HepG2 (cell line): Measurements from ENCODE around the gene NAP1L1. TPM values are rescaled to one million over a fixed set of nuclear protein-coding genes. Genes with fewer than 3 reads are reported as not detected.
A peak's percentile ranks its signal among the peaks of the same experiment; 100 is the strongest.

Experiments used
- ATAC-seq: fragments of 200-7000 bp; cut with Tn5 transposase; 3 replicates; pipeline ENCODE4 v1.9.1; 2020; ENCODE audit warnings: mild to moderate bottlenecking, moderate library complexity
- BruUV-seq: library from RNA; stranded (reverse); fragments of 400-500 nt; replicated peaks from 2 replicates; lab custom pipeline; 2021; lab: Mats Ljungman, UMichigan
- CTCF ChIA-PET: fragments of 300-600 bp; formaldehyde crosslinking; extraction: SDS; loops from one replicate; lab custom pipeline; 2021; ENCODE audit warnings: low total read pairs, inconsistent platforms, low intra/inter-chr PET ratio; lab: Yijun Ruan, JAX
- POLR2A ChIA-PET: fragments of 350-600 bp; sonication (Branson Sonifier 250); formaldehyde crosslinking; loops from one replicate; lab custom pipeline; 2020; ENCODE audit warnings: antibody characterized with exemption, inconsistent platforms; lab: Yijun Ruan, JAX
- DNase-seq: peaks from one replicate; pipeline ENCODE4 v3.0.0-alpha.2; 2015; ENCODE audit warnings: low spot score
- FAIRE-seq: peaks from 3 replicates; lab custom pipeline; 2011; peaks lifted over from hg19 to GRCh38; lab: Jason Lieb, UNC
- H2AFZ ChIP-seq: one replicate; pipeline ENCODE4 v1.6.1; 2011; ENCODE audit warnings: low read length, inconsistent platforms
- H3K27ac ChIP-seq: fragments of 300-600 bp; 3 replicates; pipeline ENCODE4 v1.8.0; 2011; ENCODE audit warnings: mixed run types, mild to moderate bottlenecking, mixed read lengths, low read length, inconsistent platforms; ENCODE audit not compliant: insufficient read depth; ENCODE audit errors: extremely low read length
- H3K27me3 ChIP-seq, 2 experiments: fragments of 200-600 bp in 1 of 2; 2 replicates in 1 of 2; 3 replicates in 1 of 2; pipeline versions ENCODE4 v1.6.0 to v1.8.0; 2011; ENCODE audit warnings: low read length in 2 of 2, mild to moderate bottlenecking in 2 of 2, moderate library complexity in 2 of 2, inconsistent platforms in 1 of 2; ENCODE audit not compliant: insufficient read depth in 2 of 2, control insufficient read depth in 1 of 2
- H3K36me3 ChIP-seq, 2 experiments: fragments of 200-600 bp in 1 of 2; replicated peaks in 1 of 2; 2 replicates in 1 of 2; 3 replicates in 1 of 2; pipeline versions ENCODE4 v1.5.1 to v1.8.0; 2011; ENCODE audit warnings: low read length in 2 of 2, inconsistent platforms in 1 of 2; ENCODE audit not compliant: insufficient read depth in 2 of 2, control insufficient read depth in 1 of 2
- H3K4me1 ChIP-seq: 2 replicates; pipeline ENCODE4 v1.5.1; 2012; ENCODE audit warnings: low read length, inconsistent platforms; ENCODE audit not compliant: insufficient read depth
- H3K4me2 ChIP-seq: 2 replicates; pipeline ENCODE4 v1.6.0; 2011; ENCODE audit warnings: low read depth, low read length, inconsistent platforms
- H3K4me3 ChIP-seq, 3 experiments: fragments of 200-600 bp in 1 of 3; sonication (generic), shearing (Covaris generic) in 1 of 3; replicated peaks in 1 of 3; 2 replicates each; pipeline ENCODE4 v1.5.1; 2011 to 2016; ENCODE audit warnings: low read length in 3 of 3, inconsistent platforms in 2 of 3, low read depth in 2 of 3, mild to moderate bottlenecking in 2 of 3, control low read depth in 1 of 3, mixed read lengths in 1 of 3; ENCODE audit not compliant: insufficient read depth in 1 of 3
- H3K79me2 ChIP-seq: one replicate; pipeline ENCODE4 v1.6.1; 2011; ENCODE audit warnings: low read length, inconsistent platforms; ENCODE audit not compliant: insufficient read depth
- H3K9ac ChIP-seq: 2 replicates; pipeline ENCODE4 v1.6.0; 2011; ENCODE audit warnings: mild to moderate bottlenecking, low read depth, low read length, inconsistent platforms; ENCODE audit not compliant: insufficient read depth
- H3K9me3 ChIP-seq: 2 replicates; pipeline ENCODE4 v1.5.1; 2012; ENCODE audit warnings: mild to moderate bottlenecking, low read length
- H4K20me1 ChIP-seq: 2 replicates; pipeline ENCODE4 v1.6.0; 2011; ENCODE audit warnings: inconsistent platforms, mild to moderate bottlenecking, low read length, moderate library complexity; ENCODE audit not compliant: insufficient read depth
- CCAR2 ChIP-seq: fragments of 200-400 bp; formaldehyde crosslinking; optimal IDR thresholded peaks from 2 replicates; pipeline ENCODE3; 2018; ENCODE audit warnings: low read depth, mild to moderate bottlenecking, low read length, moderate library complexity
- FOSL2 ChIP-seq: sonication (generic); formaldehyde crosslinking; IDR thresholded peaks from 2 replicates; pipeline ENCODE4 v1.4.0; 2020; ENCODE audit warnings: missing genetic modification reagents
- FOXA3 ChIP-seq: IDR thresholded peaks from 2 replicates; pipeline ENCODE4 v1.6.1; 2016; ENCODE audit warnings: missing genetic modification reagents, missing compliant biosample characterization
- HMG20A ChIP-seq: IDR thresholded peaks from 2 replicates; pipeline ENCODE4 v1.6.1; 2016; ENCODE audit warnings: borderline replicate concordance
- HOXA5 ChIP-seq: sonication (generic); formaldehyde crosslinking; IDR thresholded peaks from 2 replicates; pipeline ENCODE4 v1.4.0; 2020; ENCODE audit warnings: missing genetic modification reagents
- MATR3 ChIP-seq: sonication (generic); formaldehyde crosslinking; IDR thresholded peaks from 2 replicates; pipeline ENCODE4 v1.4.0; 2020; ENCODE audit warnings: missing genetic modification reagents
- MBD4 ChIP-seq: IDR thresholded peaks from 2 replicates; pipeline ENCODE4 v1.6.1; 2012; ENCODE audit warnings: low read length, inconsistent platforms, borderline replicate concordance
- MIER3 ChIP-seq: IDR thresholded peaks from 2 replicates; pipeline ENCODE4 v1.6.1; 2016; ENCODE audit warnings: missing compliant biosample characterization, borderline replicate concordance
- NR2F2 ChIP-seq: IDR thresholded peaks from 2 replicates; pipeline ENCODE4 v1.6.1; 2012; ENCODE audit warnings: low read depth, inconsistent platforms, borderline replicate concordance
- POLR2AphosphoS2 ChIP-seq: IDR thresholded peaks from 2 replicates; pipeline ENCODE4 v1.6.1; 2011; ENCODE audit warnings: low read depth, low read length, improper control_type of control experiment
- RNF2 ChIP-seq: fragments of 450-650 bp; conservative IDR thresholded peaks from 2 replicates; pipeline ENCODE4 v1.6.1; 2016; ENCODE audit warnings: low read depth
- SATB2 ChIP-seq: sonication (generic); formaldehyde crosslinking; IDR thresholded peaks from 2 replicates; pipeline ENCODE4 v1.5.0; 2020; ENCODE audit warnings: missing genetic modification reagents
- TCF12 ChIP-seq, 2 experiments: fragments of 450-650 bp in 1 of 2; sonication (generic) in 1 of 2; formaldehyde crosslinking in 1 of 2; IDR thresholded peaks; 2 replicates each; pipeline versions ENCODE4 v1.6.1 to v1.8.0; 2017 to 2022; ENCODE audit warnings: antibody characterized with exemption in 1 of 2, mild to moderate bottlenecking in 1 of 2, missing genetic modification reagents in 1 of 2, moderate library complexity in 1 of 2
- ZNF121 ChIP-seq: sonication (generic); formaldehyde crosslinking; IDR thresholded peaks from 2 replicates; pipeline ENCODE4 v1.5.0; 2020; ENCODE audit warnings: mild to moderate bottlenecking, missing genetic modification reagents
- ZNF577 ChIP-seq: sonication (generic); formaldehyde crosslinking; IDR thresholded peaks from 2 replicates; pipeline ENCODE4 v1.4.0; 2020; ENCODE audit warnings: mild to moderate bottlenecking, low read depth, missing genetic modification reagents, borderline replicate concordance
- WGBS: methylation state at CpG from one replicate; pipeline ENCODE4 v1.1.6; 2017; ENCODE audit warnings: low lambda C conversion rate; 5-methylcytosine and 5-hydroxymethylcytosine counted together
- in situ Hi-C: cut with HindIII; loops from 2 replicates; pipeline ENCODE4 v1.10.0; 2017; ENCODE audit warnings: low pct_unique_long_range_greater_than_20kb; ENCODE audit not compliant: extremely low pct_ligation_motif_present
- intact Hi-C: fragments of 100-400 bp; cut with micrococcal nuclease; formaldehyde crosslinking; loops from one replicate; pipeline ENCODE4 v1.10.0; 2022; ENCODE audit not compliant: unreplicated experiment
- polyA plus RNA-seq, 8 experiments: library from polyadenylated mRNA; depleted of rRNA in 3 of 8; stranded (reverse) in 7 of 8; unstranded in 1 of 8; fragments of >200 nt; fragmentation: Illumina TruSeq in 4 of 8; extraction: Trizol in 4 of 8; gene quantifications; 2 replicates each; pipeline versions ENCODE4 v1.2.1 to v1.2.3, GENCODE V29; 2011 to 2016; ENCODE audit warnings: low read depth in 4 of 8, missing spikeins in 1 of 8, mixed read lengths in 1 of 8; ENCODE audit not compliant: insufficient read depth in 1 of 8
- total RNA-seq, 5 experiments: library from RNA; depleted of rRNA; stranded (reverse); fragments of >200 nt; fragmentation: Illumina TruSeq; extraction: Trizol; gene quantifications; 2 replicates each; pipeline ENCODE4 v1.2.3, GENCODE V29; 2016; ENCODE audit warnings: low read depth in 1 of 5

NAP1L1 gene
- total and polyA plus RNA-seq, 2 of the 13 experiments (the other 11 are each of a cell fraction or from before 2014, with no cell fraction given), result 207 to 309 TPM

- peaks cover 6% of the 10 kb centered on the region for H4K20me1 ChIP-seq
- no peaks in the 10 kb centered on the region for H3K9me3 ChIP-seq
- H3K4me1 ChIP-seq, result peaks cover 56% of the 10 kb centered on the region
- FAIRE-seq, result no peak
- ChIA-PET POLR2A (interaction anchor here (0.7 to 3.1 kb wide), 13 partner anchors 8 to 499 kb away, joined by 3 to 12 read pairs (median 4); no protein-coding TSS in a partner anchor), CTCF (no interaction called here)
- peak overlapping the region; percentile 12 for H3K27ac ChIP-seq
- H3K4me3 ChIP-seq, result no peak overlapping the region
- no peak overlapping the region for H3K4me2 ChIP-seq
- H2AFZ ChIP-seq, result no peak overlapping the region
- 0 out of 3 replicates have a peak, but pooled peaks have one; percentile 17 for ATAC-seq
- H3K79me2 ChIP-seq, result peaks cover 22% of the 10 kb centered on the region
- no peak for DNase-seq
- TF ChIP-seq CCAR2 (no peak), FOXA3 (CRISPR knock-in tag) (no peak), SATB2 (CRISPR knock-in tag) (no peak), MBD4 (peak; percentile 17; the same call in 1 of the 2 replicates), TCF12 (IDR thresholded peaks at IDR 0.05) (no peak), TCF12 (CRISPR knock-in tag; IDR thresholded peaks at IDR 0.05) (no peak), FOSL2 (CRISPR knock-in tag) (0 out of 2 replicates have a peak, but pooled peaks have one; percentile 9), RNF2 (no peak), NR2F2 (0 out of 2 replicates have a peak, but pooled peaks have one; percentile 15), ZNF577 (CRISPR knock-in tag) (no peak), HMG20A (CRISPR knock-in tag) (peak; percentile 3; the same call in 1 of the 2 replicates), MIER3 (no peak), MATR3 (no peak), HOXA5 (no peak), ZNF121 (no peak), POLR2AphosphoS2 (peak; percentile 24; the same call in 1 of the 2 replicates)
- 45% methylated on average over 3 of the region's 3 CpGs for WGBS
- in situ Hi-C loops (no loop called here), intact Hi-C loops (loop anchor here (1.0 to 5.0 kb wide), 3 partner anchors 35 to 313 kb away; no protein-coding TSS in a partner anchor)
- no TSS peak for BruUV-seq
- H3K9ac ChIP-seq, result no peak overlapping the region
- peaks cover 0 to 3% of the 10 kb centered on the region in 2 experiments; a peak in 1 of 5 replicates for H3K27me3 ChIP-seq
- no peaks in the 10 kb centered on the region; a peak in 2 of 5 replicates for H3K36me3 ChIP-seq
These were observed 59.4 kb downstream of the NAP1L1 start for GRCh38 chr12:76024942-76025600.
